Measurements from ENCODE around the gene ZFR2.
"Not testable (repeated sequence)": the region's sequence is repeated elsewhere in the genome, so short reads cannot be mapped to it uniquely, and the experiment has no call there.

Gene ZFR2

DNA sequence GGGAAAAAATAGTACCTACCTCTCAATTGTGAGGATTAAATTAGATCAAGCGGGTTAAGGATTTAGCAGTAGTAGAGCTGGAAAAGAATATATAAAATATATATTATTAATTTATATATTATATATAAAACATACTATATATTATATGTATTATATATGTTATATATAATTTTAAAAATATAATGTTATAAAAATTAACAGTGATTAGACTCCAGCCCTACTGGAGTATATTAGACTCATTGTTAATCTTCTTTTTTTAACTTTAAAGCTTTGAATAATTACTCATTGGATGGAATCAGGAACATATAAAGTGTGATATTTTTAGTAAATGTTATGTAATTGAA is 106.7 kb downstream of the ZFR2 start:
- Histone ChIP-seq H3K9me3 (ENCODE audit: control insufficient read depth, low read depth, low read length) (no peaks in the 10 kb centered on the region), H3K4me1 (ENCODE audit: control insufficient read depth, low read depth, low read length) (no peaks in the 10 kb centered on the region), H3K9ac (ENCODE audit: low read length) (peak overlapping the region; percentile 90), H3K4me3 (ENCODE audit: low read length) (peak overlapping the region; percentile 74), H3K27me3 (ENCODE audit: control insufficient read depth, insufficient read depth, low read length) (no peaks in the 10 kb centered on the region), H3K36me3 (ENCODE audit: control insufficient read depth, low read depth, low read length) (peaks cover 11% of the 10 kb centered on the region), H3K27ac (ENCODE audit: low read length) (no peak overlapping the region)

DNA sequence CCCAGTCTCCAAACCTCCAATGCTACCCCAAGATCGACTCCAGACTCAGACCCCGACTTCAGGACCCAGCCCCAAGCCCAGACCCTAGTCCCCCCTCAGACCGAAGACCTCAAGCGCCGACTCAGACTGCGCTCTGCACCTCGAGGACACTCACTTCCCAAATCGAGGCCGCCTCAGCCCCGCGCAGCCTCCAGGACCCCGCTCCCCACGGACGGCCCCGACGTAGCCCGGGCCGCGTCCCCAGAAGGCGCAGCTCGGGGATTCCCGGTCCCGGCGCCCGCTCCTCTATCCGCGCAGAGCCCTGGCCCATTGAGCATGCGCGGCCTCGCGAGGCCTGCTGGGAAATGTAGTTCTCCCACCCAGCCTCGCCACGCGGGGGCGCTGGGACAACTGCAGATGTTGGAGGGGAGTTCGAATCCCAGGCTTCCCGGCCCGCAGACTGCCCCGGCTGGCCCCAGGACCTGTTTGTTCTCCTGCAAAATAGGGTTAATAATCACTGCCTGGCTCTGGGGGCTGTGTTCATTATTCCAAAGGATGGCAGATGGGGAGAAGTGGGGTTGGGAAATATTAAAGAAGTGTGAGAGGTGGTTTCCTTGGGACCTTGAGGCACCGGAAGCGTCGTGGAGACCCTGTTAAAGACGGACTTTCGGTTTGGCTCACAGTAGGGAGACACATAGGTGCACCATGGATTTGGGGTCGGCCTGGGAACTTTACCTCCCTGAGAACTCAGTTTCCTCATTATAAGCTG is 107.3 kb downstream of the ZFR2 start, which contains the start of gene APBA3:
TSS of gene APBA3 (minus strand) at position 311 of the 748 bp plus-strand sequence. CDS start 1,428 bp downstream, outside the sequence.
- no peaks in the 10 kb centered on the region for H3K4me1 ChIP-seq (ENCODE audit: control insufficient read depth, low read depth, low read length)
- peaks cover 10% of the 10 kb centered on the region for H3K36me3 ChIP-seq (ENCODE audit: control insufficient read depth, low read depth, low read length)
- no peaks in the 10 kb centered on the region for H3K9me3 ChIP-seq (ENCODE audit: control insufficient read depth, low read depth, low read length)
- peak within 1 kb of the TSS; percentile 90 for H3K9ac ChIP-seq (ENCODE audit: low read length)
- H3K4me3 ChIP-seq (ENCODE audit: low read length): peak within 1 kb of the TSS; percentile 99
- peak within 1 kb of the TSS; percentile 68 for H3K27ac ChIP-seq (ENCODE audit: low read length)
- no peaks in the 10 kb centered on the region for H3K27me3 ChIP-seq (ENCODE audit: control insufficient read depth, insufficient read depth, low read length)

DNA sequence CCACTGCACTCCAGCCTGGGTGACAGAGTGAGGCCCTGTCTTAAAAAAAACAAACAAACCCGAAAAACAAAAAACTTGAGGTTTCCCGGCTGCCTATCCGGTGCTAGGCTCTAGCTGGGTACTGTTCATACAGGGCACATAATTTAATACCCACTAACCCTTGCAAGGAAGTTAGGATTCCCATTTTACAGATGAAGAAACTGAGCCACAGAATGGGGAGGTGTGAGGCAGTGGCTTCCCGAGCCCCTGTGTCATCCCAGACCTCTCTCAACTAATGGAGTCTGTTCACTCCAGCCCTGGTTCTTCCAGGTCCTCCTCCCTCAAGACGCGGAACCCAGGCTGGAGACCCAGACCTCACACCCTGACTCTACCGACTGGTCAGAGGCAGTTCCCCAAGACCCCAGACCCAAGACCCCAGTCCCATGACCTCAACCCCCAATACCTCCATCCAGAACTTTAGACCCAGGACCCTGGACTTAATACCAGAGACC is 107.9 kb downstream of the ZFR2 start:
- Histone ChIP-seq H3K9ac (ENCODE audit: low read length) (peak overlapping the region; percentile 90), H3K36me3 (ENCODE audit: control insufficient read depth, low read depth, low read length) (peaks cover 8% of the 10 kb centered on the region), H3K4me3 (ENCODE audit: low read length) (peak overlapping the region; percentile 99), H3K27ac (ENCODE audit: low read length) (peak overlapping the region; percentile 59), H3K4me1 (ENCODE audit: control insufficient read depth, low read depth, low read length) (no peaks in the 10 kb centered on the region), H3K9me3 (ENCODE audit: control insufficient read depth, low read depth, low read length) (no peaks in the 10 kb centered on the region), H3K27me3 (ENCODE audit: control insufficient read depth, insufficient read depth, low read length) (no peaks in the 10 kb centered on the region)

DNA sequence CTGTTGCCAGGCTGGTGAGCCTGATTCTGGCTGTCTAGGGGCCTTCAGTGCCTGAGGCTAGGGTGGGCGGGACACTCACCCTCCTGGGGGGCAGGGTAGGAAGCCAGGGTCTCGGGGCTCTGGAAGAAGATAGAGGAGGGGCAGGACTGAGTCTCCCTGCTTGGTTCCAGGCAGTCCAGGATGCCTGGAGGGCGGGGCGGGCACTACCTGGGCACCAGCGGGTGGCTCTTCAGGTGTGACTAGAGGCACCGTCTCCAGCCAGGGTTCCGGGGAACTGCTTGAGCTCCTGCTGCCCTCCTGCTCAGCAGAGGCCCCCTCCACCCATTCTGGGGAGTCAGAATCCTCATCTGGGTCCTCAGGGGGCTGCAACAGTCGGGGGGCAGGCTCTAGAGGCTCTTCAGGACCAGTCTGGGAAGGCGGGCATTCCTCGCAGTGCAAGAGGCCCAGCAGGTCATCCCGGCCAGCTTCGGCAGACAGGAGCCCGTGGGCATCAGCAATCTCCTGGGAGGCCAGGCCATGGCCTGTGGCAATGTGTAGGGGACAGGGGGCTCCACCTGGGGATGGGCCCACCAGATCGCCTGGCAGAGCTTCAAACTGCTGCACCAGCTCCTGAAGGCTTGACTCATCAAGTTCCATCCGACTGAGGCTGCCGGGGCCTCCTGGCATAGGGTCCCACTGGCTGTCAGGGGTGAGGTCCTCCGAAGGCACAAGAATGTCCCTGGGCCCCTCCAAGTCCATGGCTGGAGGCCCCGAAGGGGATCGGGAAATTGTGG is 109.2 kb downstream of the ZFR2 start:
- no peak overlapping the region for H3K9ac ChIP-seq (ENCODE audit: low read length)
- H3K4me1 ChIP-seq (ENCODE audit: control insufficient read depth, low read depth, low read length): no peaks in the 10 kb centered on the region
- H3K4me3 ChIP-seq (ENCODE audit: low read length): no peak overlapping the region
- no peak overlapping the region for H3K27ac ChIP-seq (ENCODE audit: low read length)
- no peaks in the 10 kb centered on the region for H3K27me3 ChIP-seq (ENCODE audit: control insufficient read depth, insufficient read depth, low read length)
- H3K36me3 ChIP-seq (ENCODE audit: control insufficient read depth, low read depth, low read length): peaks cover 5% of the 10 kb centered on the region
- no peaks in the 10 kb centered on the region for H3K9me3 ChIP-seq (ENCODE audit: control insufficient read depth, low read depth, low read length)

DNA sequence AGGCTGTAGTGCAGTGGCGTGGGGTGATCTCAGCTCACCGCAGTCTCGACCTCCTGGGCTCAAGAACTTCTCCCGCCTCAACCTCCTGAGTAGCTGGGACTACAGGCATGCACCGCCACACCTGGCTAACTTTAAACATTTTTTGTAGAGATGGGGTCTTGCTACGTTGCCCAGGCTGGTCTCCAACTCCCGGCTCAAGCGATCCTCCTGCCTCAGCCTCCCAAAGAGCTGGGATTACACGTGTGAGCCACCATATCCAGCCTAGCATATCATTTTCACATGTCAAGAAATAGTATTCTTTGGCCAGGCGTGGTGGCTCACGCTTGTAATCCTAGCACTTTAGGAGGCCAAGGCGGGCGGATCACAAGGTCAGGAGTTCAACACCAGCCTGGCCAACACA is 110.5 kb downstream of the ZFR2 start:
- H3K27me3 ChIP-seq (ENCODE audit: control insufficient read depth, insufficient read depth, low read length); H3K4me3 ChIP-seq (ENCODE audit: low read length); H3K4me1 ChIP-seq (ENCODE audit: control insufficient read depth, low read depth, low read length); H3K27ac ChIP-seq (ENCODE audit: low read length); H3K9ac ChIP-seq (ENCODE audit: low read length); H3K36me3 ChIP-seq (ENCODE audit: control insufficient read depth, low read depth, low read length); H3K9me3 ChIP-seq (ENCODE audit: control insufficient read depth, low read depth, low read length): not testable (repeated sequence)

DNA sequence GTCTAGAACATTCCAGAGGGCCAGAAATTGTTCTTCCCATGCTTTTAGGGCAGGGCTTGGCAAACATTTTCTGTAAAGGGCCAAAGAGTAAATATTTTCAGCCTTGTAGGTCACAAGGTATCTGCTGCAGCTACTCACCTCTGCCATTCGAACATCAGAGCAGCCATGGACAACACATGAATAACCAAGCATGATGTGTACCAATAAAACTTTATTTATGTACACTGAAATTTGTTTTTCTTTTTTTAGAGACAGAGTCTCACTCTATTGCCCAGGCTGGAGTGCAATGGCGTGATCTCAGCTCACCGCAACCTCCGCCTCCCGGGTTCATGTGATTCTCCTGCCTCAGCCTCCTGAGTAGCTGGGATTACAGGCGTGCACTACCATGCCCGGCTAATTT is 111.1 kb downstream of the ZFR2 start:
- H3K36me3 ChIP-seq (ENCODE audit: control insufficient read depth, low read depth, low read length); H3K9me3 ChIP-seq (ENCODE audit: control insufficient read depth, low read depth, low read length); H3K4me3 ChIP-seq (ENCODE audit: low read length); H3K27me3 ChIP-seq (ENCODE audit: control insufficient read depth, insufficient read depth, low read length); H3K4me1 ChIP-seq (ENCODE audit: control insufficient read depth, low read depth, low read length); H3K27ac ChIP-seq (ENCODE audit: low read length); H3K9ac ChIP-seq (ENCODE audit: low read length): not testable (repeated sequence)
